Measurements from ENCODE around the gene KISS1R. TPM values are rescaled to one million over a fixed set of nuclear protein-coding genes. Genes with fewer than 3 reads are reported as not detected.

Gene KISS1R
- polyA plus RNA-seq, 2 donors: 0.01 TPM; not detected in 1

DNA sequence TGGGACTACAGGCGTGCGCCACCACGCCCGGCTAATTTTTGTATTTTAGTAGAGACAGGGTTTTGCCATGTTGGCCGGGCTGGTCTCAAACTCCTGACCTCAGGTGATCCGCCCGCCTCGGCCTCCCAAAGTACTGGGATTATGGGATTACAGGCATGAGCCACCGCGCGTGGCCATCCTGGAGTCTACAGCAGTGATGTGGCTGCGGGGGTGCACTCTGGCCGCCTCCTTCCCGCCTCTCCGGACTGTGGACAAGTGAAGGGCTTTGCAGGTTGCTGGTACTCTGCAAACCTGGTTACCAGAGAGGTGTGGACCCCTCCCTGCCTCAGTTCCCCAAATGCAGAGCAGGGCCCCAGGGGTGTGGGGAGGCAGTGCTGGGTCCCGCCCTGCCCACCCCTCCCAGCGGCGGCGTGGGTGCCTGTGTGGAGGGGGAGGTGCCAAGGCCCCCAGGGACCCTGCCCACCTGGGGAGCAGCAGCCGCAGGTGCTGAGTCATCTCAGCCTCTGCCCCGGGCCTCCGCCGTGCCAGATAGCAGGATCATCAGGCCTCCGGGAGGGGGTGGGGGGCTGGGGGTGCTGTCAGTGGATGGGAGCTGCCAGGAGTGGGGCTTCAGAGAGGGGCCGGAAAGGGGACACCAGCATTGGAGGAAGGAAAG lies 31.8 kb downstream of the KISS1R start:
- H3K27ac ChIP-seq (ENCODE audit: low read depth in 2 of 2, low read length in 1 of 2): no peak overlapping the region
- no peaks in the 10 kb centered on the region for H3K9me3 ChIP-seq (ENCODE audit: control insufficient read depth in 2 of 2, insufficient read depth in 1 of 2, low read depth in 1 of 2, low read length in 1 of 2)
- H3K27me3 ChIP-seq (ENCODE audit: control insufficient read depth in 1 of 2, insufficient read depth in 2 of 2, low read length in 2 of 2): no peaks in the 10 kb centered on the region
- WGBS, 2 donors: 85 to 89% methylated on average over 22 to 25 of the region's 25 CpGs
- peaks cover 0 to 8% of the 10 kb centered on the region in 2 donors for H3K4me1 ChIP-seq (ENCODE audit: control insufficient read depth in 2 of 2, insufficient read depth in 2 of 2, low read length in 1 of 2)
- no peak overlapping the region for H3K4me3 ChIP-seq (ENCODE audit: low read depth in 1 of 2, low read length in 2 of 2)
- no peaks in the 10 kb centered on the region for H3K36me3 ChIP-seq (ENCODE audit: control insufficient read depth in 2 of 2, insufficient read depth in 2 of 2, low read length in 1 of 2)

- Histone ChIP-seq H3K9me3 (ENCODE audit: control insufficient read depth in 2 of 2, insufficient read depth in 1 of 2, low read depth in 1 of 2, low read length in 1 of 2) (no peaks in the 10 kb centered on the region), H3K27ac (ENCODE audit: low read depth in 2 of 2, low read length in 1 of 2) (no peak overlapping the region), H3K36me3 (ENCODE audit: control insufficient read depth in 2 of 2, insufficient read depth in 2 of 2, low read length in 1 of 2) (no peaks in the 10 kb centered on the region), H3K27me3 (ENCODE audit: control insufficient read depth in 1 of 2, insufficient read depth in 2 of 2, low read length in 2 of 2) (no peaks in the 10 kb centered on the region), H3K4me1 (ENCODE audit: control insufficient read depth in 2 of 2, insufficient read depth in 2 of 2, low read length in 1 of 2) (peaks cover 0 to 8% of the 10 kb centered on the region in 2 donors), H3K4me3 (ENCODE audit: low read depth in 1 of 2, low read length in 2 of 2) (no peak overlapping the region)
- WGBS, 2 donors: 85 to 87% methylated on average over 17 of the region's 17 CpGs
These were observed 33.4 kb downstream of the KISS1R start for GRCh38 chr19:950352-951066.

- 73 to 83% methylated on average over 14 of the region's 14 CpGs for WGBS, 2 donors
- Histone ChIP-seq H3K4me3 (ENCODE audit: low read depth in 1 of 2, low read length in 2 of 2) (no peak overlapping the region), H3K9me3 (ENCODE audit: control insufficient read depth in 2 of 2, insufficient read depth in 1 of 2, low read depth in 1 of 2, low read length in 1 of 2) (no peaks in the 10 kb centered on the region), H3K36me3 (ENCODE audit: control insufficient read depth in 2 of 2, insufficient read depth in 2 of 2, low read length in 1 of 2) (no peaks in the 10 kb centered on the region), H3K27me3 (ENCODE audit: control insufficient read depth in 1 of 2, insufficient read depth in 2 of 2, low read length in 2 of 2) (no peaks in the 10 kb centered on the region), H3K4me1 (ENCODE audit: control insufficient read depth in 2 of 2, insufficient read depth in 2 of 2, low read length in 1 of 2) (peaks cover 0 to 8% of the 10 kb centered on the region in 2 donors), H3K27ac (ENCODE audit: low read depth in 2 of 2, low read length in 1 of 2) (no peak overlapping the region)
These were observed 35.0 kb downstream of the KISS1R start for GRCh38 chr19:952049-952679.

GRCh38 chr19:952680-953444 lies 35.7 kb downstream of the KISS1R start:
- no peak overlapping the region for H3K27ac ChIP-seq (ENCODE audit: low read depth in 2 of 2, low read length in 1 of 2)
- H3K9me3 ChIP-seq (ENCODE audit: control insufficient read depth in 2 of 2, insufficient read depth in 1 of 2, low read depth in 1 of 2, low read length in 1 of 2): no peaks in the 10 kb centered on the region
- H3K4me1 ChIP-seq (ENCODE audit: control insufficient read depth in 2 of 2, insufficient read depth in 2 of 2, low read length in 1 of 2): peaks cover 0 to 8% of the 10 kb centered on the region in 2 donors
- H3K36me3 ChIP-seq (ENCODE audit: control insufficient read depth in 2 of 2, insufficient read depth in 2 of 2, low read length in 1 of 2): no peaks in the 10 kb centered on the region
- WGBS, 2 donors: 26 to 32% methylated on average over 20 to 21 of the region's 21 CpGs
- H3K4me3 ChIP-seq (ENCODE audit: low read depth in 1 of 2, low read length in 2 of 2): no peak overlapping the region
- H3K27me3 ChIP-seq (ENCODE audit: control insufficient read depth in 1 of 2, insufficient read depth in 2 of 2, low read length in 2 of 2): no peaks in the 10 kb centered on the region

- Histone ChIP-seq H3K4me1 (ENCODE audit: control insufficient read depth in 2 of 2, insufficient read depth in 2 of 2, low read length in 1 of 2) (peaks cover 0 to 8% of the 10 kb centered on the region in 2 donors), H3K27me3 (ENCODE audit: control insufficient read depth in 1 of 2, insufficient read depth in 2 of 2, low read length in 2 of 2) (no peaks in the 10 kb centered on the region), H3K4me3 (ENCODE audit: low read depth in 1 of 2, low read length in 2 of 2) (no peak overlapping the region), H3K27ac (ENCODE audit: low read depth in 2 of 2, low read length in 1 of 2) (no peak overlapping the region), H3K36me3 (ENCODE audit: control insufficient read depth in 2 of 2, insufficient read depth in 2 of 2, low read length in 1 of 2) (no peaks in the 10 kb centered on the region), H3K9me3 (ENCODE audit: control insufficient read depth in 2 of 2, insufficient read depth in 1 of 2, low read depth in 1 of 2, low read length in 1 of 2) (no peaks in the 10 kb centered on the region)
- 51 to 54% methylated on average over 33 of the region's 33 CpGs for WGBS, 2 donors
These were observed 36.5 kb downstream of the KISS1R start for GRCh38 chr19:953445-954271.

- H3K36me3 ChIP-seq (ENCODE audit: control insufficient read depth in 2 of 2, insufficient read depth in 2 of 2, low read length in 1 of 2): no peaks in the 10 kb centered on the region
- no peaks in the 10 kb centered on the region for H3K9me3 ChIP-seq (ENCODE audit: control insufficient read depth in 2 of 2, insufficient read depth in 1 of 2, low read depth in 1 of 2, low read length in 1 of 2)
- H3K27ac ChIP-seq (ENCODE audit: low read depth in 2 of 2, low read length in 1 of 2): no peak overlapping the region
- H3K4me1 ChIP-seq (ENCODE audit: control insufficient read depth in 2 of 2, insufficient read depth in 2 of 2, low read length in 1 of 2): peaks cover 0 to 8% of the 10 kb centered on the region in 2 donors
- H3K4me3 ChIP-seq (ENCODE audit: low read depth in 1 of 2, low read length in 2 of 2): no peak overlapping the region
- 81 to 85% methylated on average over 14 of the region's 14 CpGs for WGBS, 2 donors
- no peaks in the 10 kb centered on the region for H3K27me3 ChIP-seq (ENCODE audit: control insufficient read depth in 1 of 2, insufficient read depth in 2 of 2, low read length in 2 of 2)
These were observed 37.1 kb downstream of the KISS1R start for GRCh38 chr19:954272-954671.

DNA sequence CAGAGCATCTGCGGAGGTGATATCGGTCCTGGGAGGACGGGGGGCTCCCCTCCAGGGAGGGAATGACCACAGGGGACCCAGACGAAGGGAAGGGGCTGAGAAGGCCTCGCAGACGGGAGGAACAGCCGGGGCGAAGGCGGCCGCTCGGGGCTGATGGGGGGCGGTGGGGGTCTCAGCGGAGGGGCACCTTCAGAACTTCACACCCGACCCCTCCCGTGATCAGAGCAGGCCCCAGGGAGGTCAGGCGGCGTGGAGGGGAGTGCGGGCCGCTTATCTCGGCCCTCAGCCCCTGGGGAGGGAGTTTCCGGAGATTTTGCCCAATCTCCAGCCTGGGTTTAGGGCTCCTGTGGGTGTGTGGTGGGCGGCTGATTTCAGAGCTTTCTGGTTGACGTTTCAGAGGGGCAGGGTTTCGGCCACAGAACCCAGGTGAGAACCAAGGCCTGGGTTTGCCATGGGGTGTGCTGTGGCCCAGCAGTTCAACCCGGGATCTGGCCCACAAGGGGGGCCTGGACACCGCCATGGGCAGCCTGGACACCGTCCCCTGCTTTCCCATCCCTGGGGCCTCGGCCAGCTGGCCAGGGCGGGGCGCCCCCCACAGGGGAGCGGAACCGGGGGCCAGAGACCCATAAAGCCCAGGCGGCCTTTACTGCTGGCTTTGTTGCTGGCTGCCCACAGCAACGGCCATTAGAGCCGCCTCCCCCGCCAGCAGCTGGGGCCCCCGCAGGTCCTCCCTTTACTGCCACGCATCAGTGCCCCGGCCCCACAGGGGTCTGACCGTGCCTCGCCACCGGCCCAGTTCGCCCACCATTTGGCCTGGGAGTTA lies 37.8 kb downstream of the KISS1R start:
- Histone ChIP-seq H3K9me3 (ENCODE audit: control insufficient read depth in 2 of 2, insufficient read depth in 1 of 2, low read depth in 1 of 2, low read length in 1 of 2) (no peaks in the 10 kb centered on the region), H3K4me3 (ENCODE audit: low read depth in 1 of 2, low read length in 2 of 2) (no peak overlapping the region), H3K36me3 (ENCODE audit: control insufficient read depth in 2 of 2, insufficient read depth in 2 of 2, low read length in 1 of 2) (peaks cover 0 to 4% of the 10 kb centered on the region in 2 donors), H3K27me3 (ENCODE audit: control insufficient read depth in 1 of 2, insufficient read depth in 2 of 2, low read length in 2 of 2) (no peaks in the 10 kb centered on the region), H3K27ac (ENCODE audit: low read depth in 2 of 2, low read length in 1 of 2) (no peak overlapping the region), H3K4me1 (ENCODE audit: control insufficient read depth in 2 of 2, insufficient read depth in 2 of 2, low read length in 1 of 2) (peaks cover 0 to 8% of the 10 kb centered on the region in 2 donors)
- 88 to 90% methylated on average over 41 to 43 of the region's 43 CpGs for WGBS, 2 donors

DNA sequence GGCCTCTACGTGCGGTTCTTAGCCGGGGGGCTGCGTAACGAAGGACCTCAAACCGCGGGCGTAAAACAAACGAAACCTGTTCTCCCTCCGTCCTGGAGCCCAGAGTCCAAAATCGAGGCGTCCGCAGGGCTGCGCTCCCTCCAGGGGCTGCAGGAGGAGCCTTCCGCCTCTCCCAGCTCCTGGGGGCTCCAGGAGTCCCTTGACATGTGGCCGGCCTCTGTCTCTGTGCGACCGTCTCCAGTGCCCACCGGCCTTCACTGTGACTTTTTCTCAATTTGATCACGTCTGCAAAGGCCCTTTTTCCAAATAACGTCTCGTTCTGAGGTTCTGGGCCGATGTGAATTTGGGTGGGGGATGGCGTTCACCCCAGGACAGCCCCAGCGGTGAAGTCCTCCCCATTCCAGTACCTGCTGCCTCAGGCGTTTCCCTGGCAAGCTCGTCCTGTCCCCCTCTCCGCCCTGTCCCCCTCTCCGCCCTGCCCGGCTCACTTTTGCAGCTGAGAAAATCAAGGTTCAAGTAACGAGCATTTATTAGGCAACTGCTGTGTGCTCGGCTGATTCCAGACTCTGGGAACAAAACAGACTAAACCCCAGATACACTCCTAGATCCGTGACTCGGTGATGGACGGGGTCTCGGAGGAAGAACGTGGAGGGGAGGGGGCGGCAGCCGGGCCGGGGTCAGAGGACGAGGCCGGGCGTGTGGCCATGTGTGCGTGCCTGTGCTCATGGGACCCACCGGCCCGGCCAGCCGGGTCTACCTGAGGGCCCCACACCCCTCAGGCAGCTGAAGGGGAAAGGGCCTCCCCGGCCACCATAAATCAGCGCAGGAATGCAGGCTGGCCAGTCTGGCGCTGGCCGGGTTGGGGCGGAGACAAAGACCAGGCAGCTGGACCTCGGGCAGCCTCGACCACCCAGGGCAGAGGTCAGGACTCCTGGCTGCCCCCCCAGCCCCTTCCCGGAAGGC lies 39.0 kb downstream of the KISS1R start:
- peaks cover 0 to 6% of the 10 kb centered on the region in 2 donors for H3K36me3 ChIP-seq (ENCODE audit: control insufficient read depth in 2 of 2, insufficient read depth in 2 of 2, low read length in 1 of 2)
- peaks cover 0 to 8% of the 10 kb centered on the region in 2 donors for H3K4me1 ChIP-seq (ENCODE audit: control insufficient read depth in 2 of 2, insufficient read depth in 2 of 2, low read length in 1 of 2)
- H3K9me3 ChIP-seq (ENCODE audit: control insufficient read depth in 2 of 2, insufficient read depth in 1 of 2, low read depth in 1 of 2, low read length in 1 of 2): no peaks in the 10 kb centered on the region
- no peak overlapping the region for H3K27ac ChIP-seq (ENCODE audit: low read depth in 2 of 2, low read length in 1 of 2)
- no peaks in the 10 kb centered on the region for H3K27me3 ChIP-seq (ENCODE audit: control insufficient read depth in 1 of 2, insufficient read depth in 2 of 2, low read length in 2 of 2)
- 79 to 85% methylated on average over 55 of the region's 55 CpGs for WGBS, 2 donors
- no peak overlapping the region for H3K4me3 ChIP-seq (ENCODE audit: low read depth in 1 of 2, low read length in 2 of 2)

Data from esophagus (tissue), 2 donors.